GM21360 (cell line): ENCODE measurements around the gene EPM2AIP1.
"Not testable (repeated sequence)": the region's sequence is repeated elsewhere in the genome, so short reads cannot be mapped to it uniquely, and the experiment has no call there.

ENCODE experiments used
- ATAC-seq: cut with Tn5 transposase; IDR thresholded peaks from one replicate; pipeline ENCODE4 v1.9.1; 2021; ENCODE audit warnings: mild to moderate bottlenecking, moderate library complexity; ENCODE audit not compliant: unreplicated experiment

The EPM2AIP1 gene

DNA sequence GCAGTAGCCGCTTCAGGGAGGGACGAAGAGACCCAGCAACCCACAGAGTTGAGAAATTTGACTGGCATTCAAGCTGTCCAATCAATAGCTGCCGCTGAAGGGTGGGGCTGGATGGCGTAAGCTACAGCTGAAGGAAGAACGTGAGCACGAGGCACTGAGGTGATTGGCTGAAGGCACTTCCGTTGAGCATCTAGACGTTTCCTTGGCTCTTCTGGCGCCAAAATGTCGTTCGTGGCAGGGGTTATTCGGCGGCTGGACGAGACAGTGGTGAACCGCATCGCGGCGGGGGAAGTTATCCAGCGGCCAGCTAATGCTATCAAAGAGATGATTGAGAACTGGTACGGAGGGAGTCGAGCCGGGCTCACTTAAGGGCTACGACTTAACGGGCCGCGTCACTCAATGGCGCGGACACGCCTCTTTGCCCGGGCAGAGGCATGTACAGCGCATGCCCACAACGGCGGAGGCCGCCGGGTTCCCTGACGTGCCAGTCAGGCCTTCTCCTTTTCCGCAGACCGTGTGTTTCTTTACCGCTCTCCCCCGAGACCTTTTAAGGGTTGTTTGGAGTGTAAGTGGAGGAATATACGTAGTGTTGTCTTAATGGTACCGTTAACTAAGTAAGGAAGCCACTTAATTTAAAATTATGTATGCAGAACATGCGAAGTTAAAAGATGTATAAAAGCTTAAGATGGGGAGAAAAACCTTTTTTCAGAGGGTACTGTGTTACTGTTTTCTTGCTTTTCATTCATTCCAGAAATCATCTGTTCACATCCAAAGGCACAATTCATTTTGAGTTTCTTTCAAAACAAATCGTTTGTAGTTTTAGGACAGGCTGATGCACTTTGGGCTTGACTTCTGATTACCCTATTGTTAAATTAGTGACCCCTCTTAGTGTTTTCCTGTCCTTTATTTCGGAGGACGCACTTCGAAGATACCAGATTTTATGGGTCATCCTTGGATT is 674 bp upstream of the EPM2AIP1 start, which contains the start of gene MLH1:
Gene MLH1 (plus strand): TSS at position 193 of the 958 bp plus-strand sequence. CDS start 30 bp downstream, at position 223.
- peak; percentile 88 for ATAC-seq

DNA sequence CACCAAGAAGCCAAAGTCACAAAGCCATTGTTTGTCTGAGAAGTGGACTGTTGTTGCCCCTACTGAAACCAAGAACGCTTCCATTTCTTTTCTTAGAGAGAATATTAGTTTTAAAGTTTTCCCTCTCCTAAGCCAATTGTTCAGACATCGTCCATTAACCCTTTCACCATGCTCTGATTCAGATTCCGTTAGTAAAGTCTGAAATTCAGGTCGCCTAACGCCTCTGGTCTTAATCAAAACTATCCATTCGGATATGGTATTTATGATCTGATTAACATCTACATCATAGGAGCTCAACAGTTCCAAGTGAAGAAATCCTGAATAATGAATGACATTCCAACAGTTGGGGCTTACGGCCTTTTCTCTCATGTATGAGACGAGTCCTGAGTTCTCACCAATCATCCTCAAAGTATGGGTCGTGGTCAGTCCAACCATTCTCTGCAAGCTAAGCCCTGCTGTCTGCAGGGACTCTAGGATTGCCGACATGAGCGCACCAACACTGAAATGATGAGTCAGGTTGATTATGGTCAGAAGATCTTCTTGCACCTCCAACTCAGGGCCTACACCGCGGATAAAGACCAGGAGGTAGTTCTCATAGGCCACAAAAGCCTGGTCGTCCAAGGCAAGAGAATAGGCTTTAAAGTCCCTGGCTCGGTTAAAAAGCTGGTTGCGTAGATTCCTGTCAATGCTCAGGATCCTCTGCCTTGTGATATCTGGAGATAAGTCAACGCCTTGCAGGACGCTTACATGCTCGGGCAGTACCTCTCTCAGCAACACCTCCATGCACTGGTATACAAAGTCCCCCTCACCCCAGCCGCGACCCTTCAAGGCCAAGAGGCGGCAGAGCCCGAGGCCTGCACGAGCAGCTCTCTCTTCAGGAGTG is 767 bp downstream of the EPM2AIP1 start:
- no peak for ATAC-seq

DNA sequence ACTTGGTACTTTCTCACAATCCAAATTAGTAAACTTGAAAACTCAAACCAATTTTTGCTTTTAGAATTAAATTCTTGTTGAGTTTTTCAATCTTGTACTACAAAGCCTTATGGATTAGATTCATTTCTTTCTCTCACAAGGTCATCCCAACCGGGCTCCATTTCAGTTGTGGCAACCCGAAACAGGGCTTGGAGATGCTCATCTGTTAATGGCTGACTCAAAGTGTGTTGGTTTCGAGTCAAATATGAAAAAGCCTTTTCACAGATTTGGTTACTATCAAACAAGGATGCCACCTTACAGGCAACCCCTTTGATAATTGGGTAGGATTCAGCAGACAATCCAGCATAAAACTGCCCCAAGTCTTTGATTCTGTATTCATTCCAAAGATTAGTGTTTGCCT is 1.8 kb downstream of the EPM2AIP1 start:
- ATAC-seq = no peak

DNA sequence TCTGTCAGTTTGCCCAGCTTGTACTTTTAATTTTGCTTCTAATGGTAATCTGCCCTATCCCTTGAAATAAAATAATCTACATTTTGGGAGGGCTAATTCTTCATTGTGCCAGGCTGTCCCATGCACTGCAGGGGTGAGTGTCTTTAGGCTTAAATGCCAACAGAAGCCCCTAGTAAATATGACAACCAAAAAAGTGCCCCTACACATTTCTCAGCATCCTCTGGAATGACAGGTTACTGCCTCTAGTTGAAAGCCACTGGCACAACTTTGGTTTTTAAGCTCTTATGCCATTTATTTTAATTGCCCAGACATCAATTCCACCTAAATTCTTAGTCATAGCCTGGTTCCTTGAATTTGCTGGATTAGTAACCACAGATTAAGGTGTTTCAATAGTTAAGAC is 3.4 kb downstream of the EPM2AIP1 start:
- no peak for ATAC-seq

DNA sequence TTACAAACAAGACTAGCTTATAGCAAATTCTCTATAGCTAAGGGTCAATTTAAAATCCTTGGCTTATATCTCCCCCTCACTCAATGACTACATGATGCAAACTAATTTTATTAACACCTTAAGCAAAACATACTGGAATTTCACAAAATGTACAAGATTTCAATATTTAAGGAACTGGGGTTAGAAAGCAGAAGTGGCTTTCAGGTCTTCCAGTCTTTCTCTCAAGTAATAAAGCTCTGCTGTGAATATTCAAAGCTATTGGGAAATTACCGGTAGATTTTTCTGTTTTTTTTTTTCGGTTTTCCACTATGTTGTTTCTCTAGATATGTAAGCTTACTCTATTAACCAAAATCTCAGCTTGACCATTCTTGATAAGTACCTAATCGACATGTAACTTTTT is 3.9 kb downstream of the EPM2AIP1 start:
- no peak for ATAC-seq

DNA sequence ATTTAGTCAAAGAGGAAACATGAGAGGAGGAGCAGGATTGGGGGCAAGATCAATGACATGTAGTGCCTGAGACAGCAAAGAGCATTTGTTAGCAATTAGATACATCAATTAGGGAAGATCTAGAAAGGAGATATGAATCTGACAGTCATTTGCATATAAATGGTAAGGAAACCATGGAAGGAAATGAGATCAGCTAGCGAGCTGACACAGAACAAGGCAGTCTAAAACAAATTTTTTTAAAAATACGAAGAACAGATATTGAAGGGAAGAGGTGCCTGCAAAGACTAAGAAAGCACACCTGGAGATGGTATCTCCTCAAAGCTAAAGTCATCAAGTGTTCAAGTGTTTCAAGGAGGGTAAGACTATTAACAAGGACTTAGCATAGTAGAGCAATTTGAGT is 4.6 kb downstream of the EPM2AIP1 start:
- ATAC-seq = no peak

DNA sequence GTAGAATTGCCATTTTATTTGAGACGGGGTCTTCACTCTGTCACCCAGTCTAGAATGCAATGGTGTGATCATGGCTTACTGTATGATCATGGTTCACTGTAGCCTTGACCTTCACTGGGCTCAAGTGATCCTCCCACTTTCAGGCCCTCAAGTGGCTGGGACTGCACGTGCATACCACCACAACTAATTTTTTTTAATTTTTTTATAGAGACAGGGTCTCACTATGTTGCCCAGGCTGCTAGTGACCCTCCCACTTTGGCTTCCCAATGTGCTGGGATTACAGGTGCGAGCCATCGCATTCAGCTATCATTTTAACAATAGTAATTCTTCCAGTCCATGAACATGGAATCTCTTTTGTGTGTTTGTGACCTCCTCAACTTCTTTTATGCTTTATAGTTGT is 11.9 kb downstream of the EPM2AIP1 start:
- no peak for ATAC-seq

DNA sequence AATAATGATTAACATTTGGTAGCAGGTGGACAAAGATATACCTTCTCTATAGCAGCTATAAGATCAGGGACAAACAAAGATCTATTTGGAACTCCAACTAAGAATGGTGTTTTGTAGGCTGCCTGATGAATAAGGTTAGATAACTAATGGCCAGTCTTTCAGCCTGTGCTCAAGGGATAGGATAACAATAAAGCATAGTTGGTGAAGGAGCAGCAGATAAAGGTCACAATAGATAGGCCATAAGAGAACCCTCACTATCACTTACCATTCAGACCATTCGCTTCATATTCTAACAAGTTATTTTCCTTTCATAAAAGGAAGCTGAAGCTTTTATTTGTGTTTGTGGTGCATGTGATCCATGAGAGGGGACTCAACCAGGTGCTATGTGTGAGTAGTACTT is 19.8 kb downstream of the EPM2AIP1 start:
- ATAC-seq = no peak

DNA sequence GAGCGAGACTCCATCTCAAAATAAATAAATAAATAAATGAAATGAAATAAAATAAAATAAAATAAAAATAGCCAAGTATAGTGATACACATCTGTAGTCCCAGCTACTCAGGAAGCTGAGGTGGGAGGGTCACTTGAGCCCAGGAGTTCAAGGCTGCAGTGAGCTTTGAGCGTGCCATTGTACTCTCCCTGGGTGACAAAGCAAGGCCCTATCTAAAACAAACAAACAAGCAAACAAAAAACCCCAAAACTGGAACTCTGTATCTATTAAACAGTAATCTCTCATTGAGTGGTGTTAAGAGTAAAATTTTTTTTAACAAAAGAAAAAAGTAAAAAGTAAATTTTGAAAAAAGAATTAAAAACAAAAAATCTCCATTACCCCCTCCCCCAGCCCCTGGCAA is 20.8 kb downstream of the EPM2AIP1 start:
- ATAC-seq = no peak

DNA sequence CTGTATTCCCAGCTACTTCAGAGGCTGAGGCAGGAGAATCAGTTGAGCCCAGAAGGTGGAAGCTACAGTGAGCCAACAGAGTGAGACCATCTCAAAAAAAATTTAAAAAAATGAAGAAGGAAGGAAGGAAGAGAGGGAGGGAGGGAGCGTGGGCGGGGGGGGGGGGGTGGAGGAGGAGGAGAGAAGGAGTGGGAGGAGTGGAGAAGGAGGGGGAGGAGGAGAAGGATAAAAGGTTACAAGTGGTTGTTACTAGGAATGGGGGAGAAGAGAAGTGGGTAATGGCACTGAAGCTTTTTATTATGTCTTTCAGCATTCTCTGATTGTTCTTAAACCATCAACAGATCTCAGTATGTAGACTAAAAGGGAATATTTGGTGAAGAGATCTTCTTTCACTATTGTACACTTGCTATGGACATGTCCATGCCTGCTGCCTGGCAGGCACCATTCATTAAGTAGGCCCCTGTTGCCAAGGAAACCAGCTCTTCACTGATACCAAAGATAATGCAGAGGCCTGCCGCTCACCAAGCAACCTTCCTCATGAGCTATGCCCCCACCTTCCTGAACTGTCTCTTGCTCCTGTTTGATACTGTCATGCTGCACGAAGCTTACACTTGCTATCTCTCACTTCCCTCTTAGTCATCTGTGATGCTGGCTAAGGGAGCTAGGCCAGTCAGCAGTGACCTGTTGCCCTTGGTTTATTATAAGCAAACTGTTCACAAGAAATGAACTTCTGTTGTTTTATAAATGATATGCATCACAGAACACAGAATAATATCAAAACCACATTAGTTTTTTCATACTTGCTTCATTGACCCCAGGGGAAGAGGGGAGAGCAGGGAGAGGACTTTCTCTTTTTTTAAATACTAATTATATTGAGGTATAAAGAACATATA is 23.1 kb downstream of the EPM2AIP1 start:
- peak; percentile 100 for ATAC-seq

DNA sequence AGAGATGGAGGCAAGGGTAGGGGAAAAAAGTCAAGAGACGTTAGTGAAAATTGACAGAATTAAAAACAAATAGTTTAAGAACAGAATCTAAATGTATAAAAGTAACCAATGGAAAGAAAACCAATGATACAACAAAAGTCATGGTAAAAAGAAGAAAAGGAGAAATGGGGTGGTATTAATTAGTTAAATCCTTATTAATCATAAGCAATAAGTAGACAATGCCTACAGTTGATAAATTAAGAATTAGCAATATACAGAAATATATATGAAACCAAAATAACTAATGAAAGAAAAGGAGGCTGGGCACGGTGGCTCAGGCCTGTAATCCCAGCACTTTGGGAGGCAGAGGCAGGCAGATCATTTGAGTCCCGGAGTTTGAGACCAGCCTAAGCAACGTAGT is 23.8 kb downstream of the EPM2AIP1 start:
- no peak for ATAC-seq

DNA sequence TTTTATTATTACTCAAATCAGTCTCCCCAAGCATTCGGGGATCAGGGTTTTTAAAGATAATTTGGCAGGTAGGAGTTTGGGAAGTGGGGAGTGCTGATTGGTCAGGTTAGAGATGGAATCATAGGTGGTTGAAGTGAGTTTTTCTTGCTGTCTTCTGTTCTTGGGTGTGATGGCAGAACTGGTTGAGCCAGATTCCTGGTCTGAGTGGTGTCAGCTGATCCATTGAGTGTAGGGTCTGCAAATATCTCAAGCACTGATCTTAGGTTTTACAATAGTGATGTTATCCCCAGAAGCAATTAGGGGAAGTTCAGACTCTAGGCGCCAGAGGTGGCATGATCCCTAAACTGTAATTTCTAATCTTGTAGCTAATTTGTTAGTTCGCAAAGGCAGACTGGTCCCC is 27.5 kb downstream of the EPM2AIP1 start:
- no peak for ATAC-seq

DNA sequence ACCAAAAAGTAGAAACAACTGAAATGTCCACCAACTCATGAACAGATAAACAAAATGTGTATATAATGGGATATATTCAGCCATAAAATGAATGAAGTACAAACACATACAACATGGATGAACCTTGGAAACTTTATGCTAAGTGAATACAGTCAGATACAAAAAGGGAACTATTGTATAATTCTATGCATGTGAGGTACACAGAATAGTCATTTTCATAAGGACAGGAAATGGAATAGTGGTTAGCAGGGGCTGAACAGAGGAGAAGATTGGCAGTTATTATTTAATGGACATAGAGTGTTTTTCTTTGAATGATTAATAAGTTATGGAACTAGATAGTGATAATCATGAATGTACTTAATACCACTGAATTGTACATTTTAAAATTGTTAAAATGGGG is 28.1 kb downstream of the EPM2AIP1 start:
- ATAC-seq = no peak

DNA sequence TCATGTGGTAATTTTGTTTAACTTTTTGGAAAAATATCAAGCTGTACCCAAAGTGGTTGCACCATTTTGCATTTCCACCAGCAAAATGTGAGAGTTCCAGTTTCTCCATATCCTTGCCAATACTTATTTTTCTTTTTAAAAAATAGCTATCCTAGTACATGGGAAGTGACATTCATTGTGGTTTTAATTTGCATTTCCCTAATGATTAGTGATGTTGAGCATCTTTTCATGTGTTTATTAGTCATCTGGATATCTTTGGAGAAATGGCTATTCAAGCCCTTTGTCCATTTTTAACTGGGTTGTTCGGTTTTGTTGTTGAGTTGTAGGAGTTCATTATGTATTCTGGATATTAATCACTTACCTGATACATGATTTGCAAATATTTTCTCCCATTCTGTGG is 28.6 kb downstream of the EPM2AIP1 start:
- ATAC-seq = no peak

DNA sequence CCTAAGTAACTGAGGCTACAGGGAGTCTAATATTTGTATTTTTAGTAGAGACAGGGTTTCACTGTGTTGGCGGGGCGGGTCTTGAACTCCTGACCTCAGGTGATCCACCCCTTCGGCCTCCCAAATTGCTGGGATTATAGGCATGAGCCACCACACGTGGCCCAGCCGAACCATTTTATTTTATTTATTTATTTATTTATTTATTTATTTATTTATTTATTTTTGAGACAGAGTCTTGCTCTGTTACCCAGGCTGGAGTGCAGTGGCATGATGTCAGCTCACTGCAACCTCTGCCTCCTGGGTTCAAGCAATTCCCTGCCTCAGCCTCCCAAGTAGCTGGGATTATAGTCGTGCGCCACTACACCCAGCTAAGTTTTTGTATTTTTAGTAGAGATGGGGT is 29.9 kb downstream of the EPM2AIP1 start:
- ATAC-seq = not testable (repeated sequence)

DNA sequence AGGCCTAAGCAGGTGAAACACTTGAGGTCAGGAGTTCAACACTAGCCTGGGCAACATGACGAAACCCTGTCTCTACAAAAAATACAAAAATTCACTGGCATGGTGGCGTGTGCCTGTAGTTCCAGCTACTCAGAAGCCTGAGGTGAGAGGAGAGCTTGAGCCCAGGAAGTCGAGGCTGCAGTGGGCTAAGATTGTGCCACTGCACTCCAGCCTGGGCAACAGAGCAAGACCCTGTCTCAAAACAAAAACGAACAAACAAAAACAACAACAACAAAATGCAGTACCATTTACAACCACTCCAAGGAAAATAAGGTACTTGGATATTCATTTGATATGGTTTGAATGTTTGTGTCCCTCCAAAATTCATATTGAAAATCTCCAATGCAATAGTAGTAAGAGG is 32.4 kb downstream of the EPM2AIP1 start:
- no peak for ATAC-seq

DNA sequence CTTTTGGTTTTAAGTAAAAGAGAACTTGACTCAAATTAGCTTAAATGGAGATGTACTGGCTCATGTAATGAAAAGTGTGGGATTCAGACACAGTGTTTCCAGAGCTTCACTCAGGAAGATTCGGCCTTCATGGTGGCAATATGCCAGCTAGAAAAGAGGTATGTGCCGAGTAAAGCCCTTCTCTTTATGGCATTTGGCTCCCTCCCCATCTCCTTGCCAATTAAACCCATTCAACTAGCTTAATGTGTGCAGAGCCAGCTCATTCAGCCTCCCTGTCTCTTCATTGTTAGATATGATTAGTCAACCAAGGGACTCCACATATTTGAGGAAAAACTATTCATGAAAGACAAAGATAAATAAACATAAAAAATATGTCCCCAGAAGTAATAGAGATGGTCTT is 33.1 kb downstream of the EPM2AIP1 start:
- ATAC-seq = no peak

DNA sequence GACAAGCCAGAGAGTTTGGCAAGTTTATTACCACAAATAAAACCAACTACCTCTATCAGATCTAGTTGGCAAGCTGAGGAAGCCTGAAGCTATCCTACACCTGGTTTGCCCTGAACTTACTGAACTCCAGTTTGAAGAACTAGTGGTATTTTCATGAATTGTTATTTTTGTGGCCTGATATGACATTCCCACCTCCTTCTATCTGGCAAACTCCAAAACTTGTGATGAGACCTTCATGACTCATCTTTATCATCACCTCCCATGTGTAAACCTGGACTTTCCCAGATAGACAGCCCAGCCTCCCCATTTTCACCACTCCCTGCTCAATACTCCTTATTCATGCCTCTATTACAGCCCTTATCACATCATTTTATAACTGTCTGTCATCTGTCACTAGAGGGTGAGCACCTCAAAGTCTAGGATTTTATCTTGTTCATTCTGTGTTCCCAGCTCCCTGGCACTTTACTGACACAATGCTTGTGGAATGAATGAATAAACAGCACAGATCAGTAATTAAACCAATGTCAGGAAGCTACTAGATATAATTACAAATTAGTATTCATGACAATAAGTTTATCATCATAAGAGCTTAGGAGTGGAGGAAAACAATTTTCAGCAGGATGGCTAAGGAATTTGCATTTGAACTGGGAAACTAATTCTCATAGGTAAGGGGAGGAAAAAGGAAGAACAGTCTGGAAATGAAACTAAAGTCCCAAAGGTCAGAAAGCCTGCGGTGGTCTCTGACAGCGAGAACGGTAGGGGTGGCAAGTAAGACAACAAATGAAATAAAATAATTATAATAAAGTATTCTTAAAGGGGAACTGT is 34.9 kb downstream of the EPM2AIP1 start:
- no peak for ATAC-seq

DNA sequence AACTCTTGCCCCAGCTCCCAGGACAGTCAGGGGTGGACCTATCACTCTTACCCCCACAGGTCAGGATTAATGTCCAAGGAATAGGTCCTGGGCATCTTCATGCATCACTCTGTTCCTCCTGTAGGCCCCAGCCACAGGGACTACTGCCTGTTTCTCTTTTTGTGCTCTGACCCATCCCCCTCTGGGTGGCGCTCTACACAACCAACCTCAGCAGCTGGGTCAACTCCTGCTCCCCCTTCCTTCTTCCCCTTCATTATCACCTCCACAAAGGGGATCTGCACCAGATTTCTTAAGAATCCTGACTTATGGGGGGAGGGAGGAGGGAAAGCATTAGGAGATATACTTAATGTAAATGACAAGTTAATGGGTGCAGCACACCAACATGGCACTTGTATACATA is 35.9 kb downstream of the EPM2AIP1 start:
- no peak for ATAC-seq

DNA sequence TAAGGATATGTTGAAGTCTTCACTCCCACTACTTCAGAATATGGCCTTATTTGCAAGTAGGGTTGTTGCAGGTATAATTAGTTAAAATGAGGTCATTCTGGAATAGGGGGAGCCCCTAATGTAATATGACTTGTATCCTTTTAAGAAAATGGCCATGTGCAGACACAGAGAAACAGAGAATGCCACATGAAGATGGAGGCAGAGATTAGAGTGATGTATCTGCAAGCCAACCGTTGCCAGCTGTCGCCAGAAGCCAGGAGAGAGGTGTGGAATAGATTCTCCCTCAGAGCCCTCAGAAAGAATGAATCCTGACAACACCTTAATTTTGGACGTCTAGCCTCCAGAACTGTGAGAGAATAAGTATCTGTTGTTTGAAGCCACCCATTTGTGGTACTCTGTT is 36.8 kb downstream of the EPM2AIP1 start:
- ATAC-seq = no peak
